GM21723 (cell line): Measurements from ENCODE around the gene SIX5.
"Not testable (repeated sequence)": the region's sequence is repeated elsewhere in the genome, so short reads cannot be mapped to it uniquely, and the experiment has no call there.

Experiments used
- ATAC-seq: cut with Tn5 transposase; IDR thresholded peaks from one replicate; pipeline ENCODE4 v1.9.1; 2021; ENCODE audit warnings: mild to moderate bottlenecking, moderate library complexity; ENCODE audit not compliant: unreplicated experiment

SIX5 gene

GRCh38 chr19:45761714-45762113 lies 7.3 kb downstream of the SIX5 start:
- ATAC-seq, result no peak

- ATAC-seq, result no peak
These were observed 10.1 kb downstream of the SIX5 start for GRCh38 chr19:45758921-45759320.

DNA sequence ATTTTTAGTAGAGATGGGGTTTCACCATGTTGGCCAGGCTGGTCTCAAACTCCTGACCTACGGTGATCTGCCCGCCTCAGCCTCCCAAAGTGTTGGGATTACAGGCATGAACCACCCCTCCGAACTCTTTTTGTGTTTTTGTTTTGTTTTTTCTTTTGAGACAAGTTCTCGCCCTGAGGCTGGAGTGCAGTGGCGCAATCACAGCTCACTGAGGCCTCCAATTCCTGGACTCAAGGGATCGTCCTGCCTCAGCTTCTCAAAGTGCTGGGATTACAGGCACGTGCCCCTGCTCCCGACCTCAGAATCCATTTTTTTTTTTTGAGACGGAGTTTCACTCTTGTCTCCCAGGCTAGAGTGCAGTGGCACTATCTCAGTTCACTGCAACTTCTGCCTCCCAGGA lies 11.4 kb downstream of the SIX5 start:
- ATAC-seq, result no peak

DNA sequence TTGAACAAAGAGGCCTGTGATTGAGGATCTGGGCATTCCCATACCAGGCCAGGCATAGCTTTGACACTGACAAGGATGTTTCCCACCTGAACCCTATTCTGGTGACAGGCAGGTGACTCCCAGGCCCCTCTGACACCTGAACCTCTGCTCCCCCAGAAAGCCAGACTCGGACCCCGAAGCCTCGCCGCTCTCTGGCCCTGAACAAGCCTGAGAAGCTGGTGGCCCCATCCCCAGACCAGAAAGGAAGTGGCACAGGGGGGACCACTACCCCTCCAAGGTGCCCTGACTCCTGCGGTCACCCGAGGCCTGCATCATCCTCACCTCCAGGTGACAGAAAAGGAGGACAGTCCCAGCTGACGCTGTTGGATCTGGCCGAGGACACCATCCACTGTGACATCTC lies 14.7 kb downstream of the SIX5 start:
- no peak for ATAC-seq

- no peak for ATAC-seq
These were observed 15.5 kb downstream of the SIX5 start for GRCh38 chr19:45753548-45753947.

DNA sequence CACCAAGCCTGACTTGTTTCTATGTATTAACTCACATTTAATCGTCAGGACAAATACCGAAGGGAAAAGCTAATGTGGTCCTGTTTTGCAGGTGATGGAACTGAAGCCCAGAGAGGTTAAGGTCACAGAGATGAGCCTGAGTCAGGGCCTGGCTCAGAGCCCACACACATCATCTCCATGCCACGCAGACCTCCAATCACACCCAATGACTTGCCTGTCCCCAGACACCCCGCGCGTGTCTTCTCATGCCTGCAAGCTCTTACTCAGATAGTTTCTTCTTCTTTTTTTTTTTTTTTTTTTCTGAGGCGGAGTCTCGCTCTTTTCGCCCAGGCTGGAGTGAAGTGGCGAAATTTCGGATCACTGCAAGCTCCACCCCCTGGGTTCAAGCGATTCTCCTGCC lies 16.4 kb downstream of the SIX5 start:
- no peak for ATAC-seq

DNA sequence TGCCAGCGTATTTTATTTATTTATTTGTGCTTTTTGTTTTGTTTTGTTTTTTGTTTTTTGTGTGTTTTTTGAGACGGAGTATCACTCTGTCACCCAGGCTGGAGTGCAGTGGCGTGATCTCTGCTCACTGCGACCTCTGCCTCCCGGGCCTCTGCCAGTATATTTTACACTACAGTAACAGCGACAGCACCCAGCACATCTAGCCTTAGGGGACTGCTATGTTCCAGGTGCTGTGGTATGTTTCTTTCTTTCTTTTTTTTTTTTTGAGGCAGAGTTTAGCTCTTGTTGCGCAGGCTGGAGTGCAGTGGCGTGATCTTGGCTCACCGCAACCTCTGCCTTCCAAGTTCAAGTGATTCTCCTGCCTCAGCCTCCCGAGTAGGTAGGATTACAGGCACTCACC lies 17.6 kb downstream of the SIX5 start:
- not testable (repeated sequence) for ATAC-seq

DNA sequence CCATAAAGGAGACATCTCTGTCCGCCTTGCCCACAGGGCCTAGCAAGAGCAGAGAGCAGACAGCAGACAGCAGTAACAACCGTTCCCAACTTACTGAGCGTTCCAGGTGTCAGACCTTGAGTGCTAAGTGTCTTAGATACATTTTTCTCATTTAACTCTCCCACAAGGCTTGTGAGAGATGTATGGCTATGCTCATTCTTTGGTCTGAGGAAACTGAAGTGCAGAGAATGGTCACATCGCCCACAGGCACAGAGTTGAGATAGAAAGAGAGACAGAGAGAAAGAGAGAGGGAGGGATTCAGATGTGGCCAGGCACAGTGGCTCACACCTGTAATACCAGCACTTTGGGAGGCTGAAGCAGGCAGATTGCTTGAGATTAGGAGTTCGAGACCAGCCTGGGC lies 21.5 kb downstream of the SIX5 start:
- no peak for ATAC-seq

GRCh38 chr19:45746866-45747265 lies 22.2 kb downstream of the SIX5 start:
- ATAC-seq, result no peak

DNA sequence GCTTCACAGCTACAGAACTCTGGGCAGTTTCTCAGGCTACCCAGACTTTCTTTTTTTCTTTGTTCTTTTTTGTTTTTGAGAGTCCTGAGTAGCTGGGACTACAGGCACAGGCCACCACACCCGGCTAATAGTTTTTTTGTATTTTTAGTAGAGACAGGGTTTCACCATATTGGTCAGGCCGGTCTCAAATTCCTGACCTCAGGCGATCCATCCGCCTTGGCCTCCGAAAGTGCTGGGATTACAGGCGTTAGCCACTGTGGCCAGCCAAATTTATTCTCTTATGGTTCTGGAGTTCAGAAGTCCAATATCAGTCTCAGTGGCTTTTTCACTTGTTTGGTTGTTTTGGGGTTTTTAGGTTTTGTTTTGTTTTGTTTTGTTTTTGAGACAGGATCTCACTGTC lies 23.4 kb downstream of the SIX5 start:
- no peak for ATAC-seq

DNA sequence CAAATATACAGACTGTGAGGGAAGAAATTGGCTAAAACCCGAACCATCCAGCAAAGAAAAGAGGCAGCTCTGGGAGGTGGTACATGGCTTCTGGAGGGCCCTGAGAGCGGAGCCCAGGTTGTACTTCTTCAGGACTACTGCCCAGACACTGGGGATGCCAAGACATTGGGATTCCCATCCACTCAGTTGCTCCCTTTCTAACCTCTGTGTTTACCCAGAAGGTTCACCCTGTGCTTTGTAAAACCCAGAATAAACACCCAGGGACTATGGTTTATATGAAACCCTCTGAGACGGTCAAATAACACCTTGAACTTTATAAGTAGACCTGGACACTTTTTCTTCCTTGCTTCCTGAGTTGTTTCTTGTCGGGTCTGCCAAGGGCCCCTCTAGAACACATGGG lies 26.1 kb downstream of the SIX5 start:
- no peak for ATAC-seq

DNA sequence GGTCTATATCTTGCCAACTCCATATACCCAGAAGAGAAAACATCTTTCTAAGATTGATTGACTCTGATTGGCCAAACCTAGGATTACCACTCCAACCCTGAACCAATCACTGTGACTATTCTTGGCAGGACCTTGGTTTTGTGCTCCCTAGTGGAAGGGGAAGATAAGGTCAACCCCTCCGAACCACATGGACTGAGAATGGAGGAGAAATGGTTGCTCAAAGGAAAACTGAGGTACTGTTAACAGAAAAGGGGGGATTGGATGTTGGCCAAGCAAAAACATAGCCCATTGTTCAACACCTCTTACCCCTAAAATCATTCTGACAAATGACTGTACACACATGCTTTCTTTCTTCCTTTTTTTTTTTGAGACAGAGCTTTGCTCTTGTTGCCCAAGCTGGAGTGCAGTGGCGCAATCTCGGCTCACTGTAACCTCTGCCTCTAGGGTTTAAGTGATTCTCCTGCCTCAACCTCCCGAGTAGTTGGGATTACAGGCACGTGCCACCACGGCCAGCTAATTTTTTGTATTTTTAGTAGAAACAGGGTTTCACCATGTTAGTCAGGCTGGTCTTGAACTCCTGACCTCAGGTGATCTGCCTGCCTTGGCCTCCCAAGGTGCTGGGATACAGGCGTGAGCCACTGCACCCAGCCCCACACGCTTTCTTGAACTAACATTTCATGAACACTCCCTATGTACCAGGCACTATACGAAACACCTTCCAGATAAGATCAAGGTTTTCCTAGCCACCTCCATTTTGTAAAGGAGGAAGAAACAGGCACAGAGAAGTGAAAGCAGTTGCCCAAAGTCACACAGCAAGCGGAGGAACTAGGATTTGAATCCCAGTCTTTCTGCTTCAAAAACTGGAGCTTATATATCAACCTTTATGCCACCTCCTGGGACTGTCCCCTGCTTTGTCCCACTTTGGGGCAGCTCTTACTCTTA lies 29.3 kb downstream of the SIX5 start:
- ATAC-seq, result no peak

DNA sequence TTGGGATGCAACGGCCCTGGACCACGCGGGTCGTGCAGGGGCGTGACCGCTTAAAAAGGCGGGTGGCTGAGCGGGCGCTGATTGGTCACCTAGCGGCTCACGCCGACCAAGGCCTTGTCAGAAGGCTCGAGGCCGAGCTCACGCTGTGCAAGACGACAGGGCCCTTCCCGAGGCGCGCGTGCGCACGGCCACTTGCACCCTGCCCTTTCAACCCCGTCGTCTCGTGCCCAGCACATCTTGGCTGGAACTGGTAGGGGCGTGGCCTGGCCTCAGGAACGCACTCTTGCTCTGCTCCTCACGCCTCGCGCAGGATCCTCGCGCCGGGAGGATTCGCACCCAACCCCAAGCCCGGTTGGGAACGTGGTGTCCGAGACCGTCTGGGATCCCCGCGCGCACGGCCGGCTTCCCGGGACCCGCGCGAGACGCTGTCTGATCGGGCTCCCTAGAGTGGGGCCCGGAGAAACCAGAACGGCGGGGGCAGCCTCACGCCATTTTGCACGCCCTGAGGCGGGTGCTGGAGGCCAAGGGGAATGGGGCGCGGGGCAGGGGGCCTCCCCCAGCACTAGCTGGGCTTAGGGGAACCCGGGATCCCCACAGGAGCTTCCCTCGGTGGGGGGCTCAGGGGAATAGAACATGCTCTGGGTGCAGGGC lies 35.8 kb downstream of the SIX5 start, which contains the start of gene MEIOSIN:
MEIOSIN (plus strand) TSS at position 280 of the 651 bp plus-strand sequence. CDS start 1,938 bp downstream, outside the sequence.
- ATAC-seq, result no peak

- peak; percentile 88 for ATAC-seq
These were observed 38.4 kb downstream of the SIX5 start, which contains the start of gene FBXO46 for GRCh38 chr19:45730368-45731288. TSS of gene FBXO46 (minus strand) at chr19:45730896. CDS start at chr19:45713495, 17,401 bp downstream.

DNA sequence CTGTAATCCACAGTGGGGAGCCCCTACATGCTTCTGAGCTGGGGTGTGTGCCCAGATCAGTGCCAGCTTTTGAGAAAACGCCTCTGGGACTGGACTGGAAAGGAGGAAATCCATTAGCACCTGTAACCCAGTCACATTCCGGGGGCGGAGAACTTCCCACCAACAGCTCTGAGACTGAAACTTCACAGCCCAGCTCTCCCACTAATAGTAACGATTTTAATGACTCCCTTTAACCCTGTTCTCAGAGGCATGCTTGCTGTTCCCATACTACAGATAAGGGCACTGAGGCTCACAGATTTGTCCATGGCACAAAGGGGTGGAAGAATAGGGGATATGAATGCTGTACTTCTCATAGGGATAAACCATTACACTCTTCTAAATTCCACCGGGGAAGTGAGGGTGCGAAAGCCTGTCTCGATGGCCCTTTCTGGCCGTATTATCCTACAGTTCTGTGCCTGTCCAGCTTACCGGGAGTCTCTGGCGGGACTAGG lies 39.2 kb downstream of the SIX5 start:
- ATAC-seq, result no peak

DNA sequence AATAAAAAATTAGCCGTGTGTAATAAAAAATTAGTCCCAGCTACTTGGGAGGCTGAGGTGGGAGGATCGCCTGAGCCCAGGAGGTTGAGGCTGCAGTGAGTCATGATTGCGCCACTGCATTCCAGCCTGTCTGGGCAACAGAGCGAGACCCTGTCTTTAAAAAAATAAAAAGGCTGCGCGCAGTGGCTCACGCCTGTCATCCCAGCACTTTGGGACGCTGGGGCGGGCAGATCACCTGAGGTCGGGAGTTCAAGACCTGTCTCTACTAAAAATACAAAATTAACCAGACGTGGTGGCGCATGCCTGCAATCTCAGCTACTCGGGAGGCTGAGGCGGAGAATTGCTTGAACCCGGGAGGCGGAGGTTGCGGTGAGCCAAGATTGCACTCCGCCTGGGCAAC lies 40.4 kb downstream of the SIX5 start:
- not testable (repeated sequence) for ATAC-seq

DNA sequence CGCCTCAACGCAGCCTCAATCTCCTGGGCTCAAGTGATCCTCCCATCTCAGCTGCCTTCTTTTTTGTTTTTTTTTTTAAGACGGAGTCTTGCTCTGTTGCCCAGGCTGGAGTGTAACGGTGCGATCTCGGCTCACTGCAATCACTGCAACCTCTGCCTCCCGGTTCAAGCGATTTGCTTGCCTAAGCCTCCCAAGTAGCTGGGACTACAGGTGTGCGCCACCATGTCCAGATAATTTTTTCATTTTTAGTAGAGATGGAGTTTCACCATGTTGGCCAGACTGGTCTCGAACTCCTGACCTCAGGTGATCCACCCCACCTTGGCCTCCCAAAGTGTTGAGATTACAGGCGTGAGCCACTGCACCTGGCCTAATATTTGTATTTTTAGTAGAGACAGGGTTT lies 49.0 kb downstream of the SIX5 start:
- ATAC-seq, result not testable (repeated sequence)

DNA sequence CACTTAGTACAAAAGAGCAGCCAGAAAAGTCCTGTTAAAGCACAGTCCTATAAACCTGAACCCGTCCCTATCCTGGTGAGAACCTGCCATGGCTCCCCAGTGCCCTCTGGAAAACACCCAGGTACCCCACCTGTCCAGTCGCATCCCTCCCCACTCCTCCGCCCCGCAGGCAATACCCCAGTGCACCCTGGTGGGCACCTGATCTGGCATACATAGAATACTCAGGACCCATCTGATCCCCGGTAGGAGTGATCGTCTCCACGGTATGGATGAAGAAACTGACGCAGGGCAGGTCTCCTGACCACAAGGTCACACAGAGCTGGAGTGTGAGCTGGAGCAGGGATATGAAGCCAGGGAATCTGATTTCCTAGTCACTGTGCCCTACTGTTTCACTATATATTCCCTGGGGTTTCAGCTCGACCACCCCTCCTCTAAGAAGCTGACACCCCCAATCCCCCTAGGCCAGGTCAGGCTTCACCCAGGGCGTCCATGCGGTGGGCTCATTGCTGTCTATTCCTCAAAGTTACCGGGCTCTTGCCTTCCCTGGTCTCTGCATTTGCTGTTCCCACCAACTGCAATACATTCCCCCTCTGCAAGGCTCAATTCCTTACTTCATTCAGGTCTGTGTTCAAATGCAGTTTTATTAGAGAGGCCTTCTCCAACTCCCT lies 50.9 kb downstream of the SIX5 start:
- no peak for ATAC-seq

GRCh38 chr19:45717131-45717982 lies 51.7 kb downstream of the SIX5 start:
- ATAC-seq, result peak; percentile 91
